HG03520 (cell line): Measurements from ENCODE around the gene ANO6.

Source experiments
- ATAC-seq: cut with Tn5 transposase; IDR thresholded peaks from one replicate; pipeline ENCODE4 v1.9.1; 2021; ENCODE audit warnings: mild to moderate bottlenecking, moderate library complexity; ENCODE audit not compliant: unreplicated experiment

The ANO6 gene

GRCh38 chr12:45435945-45436710 lies 220.2 kb downstream of the ANO6 start:
- ATAC-seq: no peak

GRCh38 chr12:45439039-45439438 lies 223.1 kb downstream of the ANO6 start:
- ATAC-seq: no peak

GRCh38 chr12:45446013-45446412 lies 230.1 kb downstream of the ANO6 start:
- no peak for ATAC-seq

GRCh38 chr12:45458238-45458637 lies 242.3 kb downstream of the ANO6 start:
- ATAC-seq: no peak

GRCh38 chr12:45458854-45459807 lies 243.2 kb downstream of the ANO6 start:
- ATAC-seq: no peak

GRCh38 chr12:45462506-45462905 lies 246.6 kb downstream of the ANO6 start:
- ATAC-seq: no peak

- no peak for ATAC-seq
These were observed 248.8 kb downstream of the ANO6 start for GRCh38 chr12:45464699-45465098.

GRCh38 chr12:45468751-45469615 lies 253.1 kb downstream of the ANO6 start:
- ATAC-seq: no peak

- no peak for ATAC-seq
These were observed 254.0 kb downstream of the ANO6 start for GRCh38 chr12:45469902-45470301.

- no peak for ATAC-seq
These were observed 257.7 kb downstream of the ANO6 start for GRCh38 chr12:45473636-45474035.

- no peak for ATAC-seq
These were observed 259.7 kb downstream of the ANO6 start for GRCh38 chr12:45475594-45475993.

- no peak for ATAC-seq
These were observed 261.6 kb downstream of the ANO6 start for GRCh38 chr12:45477526-45477925.

- ATAC-seq: no peak
These were observed 263.0 kb downstream of the ANO6 start for GRCh38 chr12:45478931-45479330.

- no peak for ATAC-seq
These were observed 265.9 kb downstream of the ANO6 start for GRCh38 chr12:45481746-45482145.

- no peak for ATAC-seq
These were observed 267.7 kb downstream of the ANO6 start for GRCh38 chr12:45483571-45483970.
